CD4-positive, alpha-beta T cell treated with Interleukin-2 at 100 ng/mL for 4 hours (primary cell): Measurements from ENCODE around the gene ANKS1A.
"Not testable (repeated sequence)": the region's sequence is repeated elsewhere in the genome, so short reads cannot be mapped to it uniquely, and the experiment has no call there.

Experiments used
- DNase-seq: peaks from one replicate; pipeline ENCODE4 v3.0.0-alpha.2; 2020; ENCODE audit warnings: low spot score

The ANKS1A gene

GRCh38 chr6:34888874-34889555 is at the start of gene ANKS1A:
ANKS1A (plus strand) TSS chr6:34889255; CDS start chr6:34889403, 148 bp downstream.
- DNase-seq = peak; percentile 89

DNA sequence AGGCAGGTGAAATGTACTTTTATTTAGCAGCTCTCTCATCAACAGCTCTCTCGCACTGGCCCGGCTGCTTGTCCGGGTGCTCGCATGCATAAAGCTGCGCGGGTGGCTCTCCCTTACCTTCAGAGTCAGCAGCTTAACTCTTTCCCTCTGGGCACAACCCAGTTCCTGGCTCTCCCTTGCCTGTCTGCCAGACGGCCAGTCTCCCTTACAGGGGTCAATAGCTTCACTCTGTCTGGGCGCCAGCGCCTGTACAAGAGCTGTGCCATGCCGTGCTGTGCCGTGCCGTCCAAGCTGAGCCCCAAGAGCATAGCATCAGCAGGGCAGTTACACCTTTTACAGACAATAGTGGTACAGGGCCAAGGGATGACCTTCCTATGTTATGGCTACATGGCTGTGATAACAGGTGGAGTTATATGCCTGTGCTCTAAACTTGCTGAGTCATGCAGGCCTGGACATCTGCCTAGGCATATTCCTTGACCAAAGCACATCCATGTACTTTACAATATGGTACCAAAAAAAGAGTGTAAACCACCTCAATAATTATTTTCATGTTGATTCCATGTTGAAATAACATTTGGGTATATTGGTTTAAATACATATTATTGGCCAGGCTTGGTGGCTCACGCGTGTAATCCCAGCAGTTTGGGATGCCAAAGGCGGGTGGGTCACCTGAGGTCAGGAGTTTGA is 49.2 kb upstream of the ANKS1A start:
- DNase-seq = no peak

DNA sequence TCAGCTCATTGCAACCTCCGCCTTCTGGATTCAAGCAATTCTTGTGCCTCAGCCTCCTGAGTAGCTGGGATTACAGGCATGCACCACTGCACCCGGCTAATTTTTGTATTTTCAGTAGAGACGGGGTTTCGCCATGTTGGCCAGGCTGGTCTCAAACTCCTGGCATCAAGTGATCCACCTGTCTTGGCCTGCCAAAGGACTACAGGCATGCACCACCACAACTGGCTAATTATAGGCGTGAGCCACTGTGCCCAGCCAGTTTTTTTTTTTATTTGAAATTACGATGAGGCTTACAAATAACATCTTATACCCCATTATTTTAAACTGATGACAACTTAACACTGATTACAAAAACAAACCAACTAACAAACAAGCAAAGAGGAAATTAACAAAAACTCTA is 40.0 kb upstream of the ANKS1A start:
- DNase-seq = not testable (repeated sequence)

- no peak for DNase-seq
Observed at GRCh38 chr6:34851361-34851760, 37.7 kb upstream of the ANKS1A start.

DNA sequence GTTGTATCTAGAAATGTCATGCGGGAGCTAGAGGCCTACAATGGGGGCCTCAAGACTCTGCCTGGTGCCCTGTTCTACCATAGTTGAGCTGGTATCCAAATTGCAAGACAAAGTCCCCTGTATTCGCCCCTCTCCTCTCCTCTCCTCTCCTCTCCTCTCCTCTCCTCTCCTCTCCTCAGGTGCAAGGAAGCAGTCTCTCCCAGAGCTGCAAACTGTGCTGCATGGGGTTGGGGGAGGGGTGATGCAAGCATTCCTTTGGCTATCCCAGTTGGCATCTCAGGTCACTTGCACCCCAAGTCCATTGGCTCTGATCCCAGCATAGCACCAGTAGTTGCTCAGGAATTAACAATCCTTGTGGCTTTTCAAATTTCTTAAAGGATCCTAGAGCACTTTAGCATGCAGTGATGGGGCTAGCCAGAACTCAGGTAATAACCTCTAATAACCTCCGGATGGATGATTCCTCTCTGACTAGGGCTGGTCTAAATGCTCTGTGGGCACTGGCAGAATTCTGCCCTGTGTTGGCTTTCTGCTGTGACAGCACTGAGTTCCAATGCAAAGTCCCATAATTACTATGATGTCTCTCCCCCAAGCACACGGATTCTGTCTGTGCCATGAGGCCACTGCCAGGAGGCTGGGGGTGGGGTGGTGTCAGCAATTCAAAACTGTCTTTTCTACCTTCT is 36.5 kb upstream of the ANKS1A start:
- no peak for DNase-seq

DNA sequence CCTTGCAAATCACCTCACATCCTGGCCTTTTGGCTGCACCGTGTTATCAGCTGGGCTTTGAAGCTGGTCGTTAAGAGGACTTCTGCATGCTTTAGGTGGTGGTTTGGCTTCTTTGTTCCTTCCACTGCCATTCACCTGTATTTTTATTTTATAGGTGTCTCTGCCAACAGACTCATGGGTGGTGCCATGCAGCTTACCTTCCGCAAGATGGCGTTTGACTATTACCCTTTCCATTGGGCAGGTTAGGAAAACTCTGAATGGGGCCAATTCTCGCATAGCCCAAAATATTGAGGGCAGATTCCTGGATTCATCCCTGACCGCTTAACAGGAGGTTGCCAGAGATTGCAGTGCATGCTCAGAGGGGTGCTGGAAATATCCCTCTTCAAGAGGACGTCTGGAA is 33.6 kb upstream of the ANKS1A start:
- DNase-seq = no peak

DNA sequence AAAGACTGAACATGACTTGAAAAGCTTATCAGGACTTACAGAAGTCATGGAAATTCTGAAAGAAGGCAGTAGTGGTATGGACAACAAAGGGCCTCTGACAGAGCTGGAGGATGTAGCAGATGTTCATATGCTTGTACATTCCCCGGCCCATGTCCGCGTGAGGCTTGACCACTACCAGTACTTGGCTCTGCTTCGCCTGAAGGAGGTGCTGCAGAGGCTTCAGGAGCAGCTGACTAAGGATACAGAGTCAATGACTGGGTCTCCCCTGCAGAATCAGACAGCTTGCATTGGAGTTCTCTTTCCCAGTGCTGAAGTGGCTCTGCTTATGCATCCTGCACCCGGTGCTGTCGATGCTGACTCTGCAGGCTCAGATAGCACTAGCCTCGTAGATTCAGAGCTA is 30.4 kb upstream of the ANKS1A start:
- no peak for DNase-seq

DNA sequence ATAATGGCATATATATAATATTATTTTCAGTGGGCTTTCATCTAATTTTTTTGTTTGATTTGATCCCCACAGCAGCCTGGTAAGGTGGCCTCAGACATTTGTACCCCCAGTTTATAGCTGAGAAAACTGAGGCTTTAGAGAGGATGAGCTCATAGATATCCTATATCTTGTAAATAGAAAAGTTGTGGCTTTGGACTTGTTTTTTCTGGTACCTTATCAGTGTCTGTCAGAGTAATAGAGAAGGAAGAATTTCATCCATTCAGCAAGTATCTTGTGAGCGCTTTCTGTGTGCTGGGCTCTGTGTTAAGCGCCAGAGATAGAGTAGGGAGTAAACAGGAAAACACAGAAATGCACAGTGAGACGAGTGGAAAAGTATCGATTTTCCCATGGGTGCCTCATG is 29.1 kb upstream of the ANKS1A start:
- no peak for DNase-seq

- DNase-seq = no peak
Observed at GRCh38 chr6:34860776-34861175, 28.3 kb upstream of the ANKS1A start.

DNA sequence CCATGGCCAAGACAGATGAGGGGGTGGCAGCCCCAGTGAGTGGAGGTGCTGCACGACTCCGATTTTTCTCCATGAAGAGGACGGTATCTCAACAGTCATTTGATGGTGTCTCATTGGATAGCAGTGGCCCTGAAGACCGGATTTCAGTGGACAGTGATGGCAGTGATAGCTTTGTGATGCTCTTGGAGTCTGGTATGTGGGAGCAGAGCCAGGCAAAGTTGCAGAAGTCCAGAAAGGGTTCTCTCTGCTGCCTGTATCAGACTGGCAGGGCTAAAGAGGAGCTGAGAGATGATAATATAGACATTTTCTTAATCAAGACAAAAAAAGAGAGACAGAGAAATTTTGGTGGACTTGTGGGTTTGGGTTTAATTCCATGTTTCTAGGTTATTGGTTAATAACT is 25.0 kb upstream of the ANKS1A start:
- no peak for DNase-seq

GRCh38 chr6:34865107-34865506 is 23.9 kb upstream of the ANKS1A start:
- no peak for DNase-seq

DNA sequence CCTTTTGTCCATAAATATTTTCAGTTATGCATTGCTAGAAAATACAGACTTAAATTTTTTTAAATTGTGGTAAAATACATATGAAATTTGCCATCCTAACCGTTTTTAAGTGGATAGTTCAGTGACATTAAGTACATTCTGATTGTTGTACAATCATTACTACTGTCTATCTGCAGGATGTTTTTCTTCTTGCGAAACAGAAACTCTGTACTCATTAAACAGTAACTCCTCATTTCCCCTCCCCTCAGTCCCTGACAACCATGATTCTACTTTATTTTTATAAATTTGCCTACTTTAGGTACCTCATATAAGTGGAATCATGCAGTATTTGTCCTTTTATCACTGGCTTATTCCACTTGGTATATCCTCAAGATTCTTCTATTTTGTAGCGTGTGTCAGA is 22.5 kb upstream of the ANKS1A start:
- DNase-seq = no peak

GRCh38 chr6:34867484-34867883 is 21.6 kb upstream of the ANKS1A start:
- DNase-seq = no peak

- no peak for DNase-seq
Observed at GRCh38 chr6:34871853-34872252, 17.2 kb upstream of the ANKS1A start.

DNA sequence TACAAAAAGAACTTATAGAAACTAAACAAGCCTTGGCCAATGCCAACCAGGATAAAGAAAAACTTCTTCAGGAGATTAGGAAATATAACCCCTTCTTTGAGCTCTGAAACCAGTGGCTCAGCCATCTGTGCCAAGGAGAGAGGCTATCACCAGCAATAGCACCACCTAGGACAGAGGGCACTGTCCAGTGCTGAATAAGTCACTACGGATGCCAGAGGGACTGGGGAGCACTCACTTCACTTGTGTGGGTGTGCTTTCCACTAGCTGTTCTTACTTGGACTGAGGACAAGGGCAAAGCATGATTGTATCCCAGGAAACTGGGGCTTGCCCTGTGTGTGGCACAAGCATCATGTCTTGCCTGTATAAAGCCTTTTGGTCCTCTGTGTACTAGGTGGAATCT is 16.7 kb upstream of the ANKS1A start:
- no peak for DNase-seq

DNA sequence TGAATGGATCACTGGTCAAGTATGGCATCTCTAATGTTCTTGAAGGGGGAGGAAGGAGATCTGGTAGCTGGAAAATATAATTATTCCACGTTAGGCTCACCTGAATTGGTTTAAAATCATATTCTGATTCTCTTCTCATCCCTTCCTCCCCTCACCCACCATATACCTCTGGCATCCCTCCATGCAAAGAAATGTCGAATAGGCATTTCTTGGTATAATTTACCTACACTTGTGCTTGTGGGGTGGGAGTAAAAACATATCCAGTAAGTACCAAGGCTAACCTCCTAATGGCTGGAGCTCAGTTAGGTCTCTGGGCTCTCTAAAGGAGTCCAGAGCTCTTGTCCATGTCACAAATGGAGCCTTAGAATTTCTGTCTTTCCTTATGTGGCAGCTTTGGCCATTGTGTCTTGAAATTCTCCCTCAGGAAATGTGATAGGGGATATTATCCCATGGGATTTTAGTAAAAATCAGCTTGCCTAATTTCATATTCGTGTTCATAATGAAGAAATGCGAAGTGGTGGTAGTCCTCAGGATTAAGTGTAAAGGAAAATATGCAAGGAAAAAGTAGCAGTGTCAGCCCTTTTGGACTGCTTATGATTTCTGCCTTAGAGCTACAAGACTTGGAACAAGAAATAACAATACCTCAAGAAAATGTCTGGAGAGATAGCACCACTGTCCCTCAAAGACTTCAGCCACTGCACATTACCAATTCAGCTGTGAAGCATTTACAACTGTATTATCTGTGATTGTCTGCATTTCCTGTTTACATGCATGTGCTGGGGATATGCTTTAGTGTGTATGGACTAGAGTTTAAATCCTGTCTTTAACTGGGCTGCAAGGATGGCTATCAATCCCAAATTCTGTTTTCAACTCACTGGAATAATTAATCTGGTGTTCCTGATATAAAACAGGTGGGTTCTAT is 13.5 kb upstream of the ANKS1A start:
- DNase-seq = no peak

DNA sequence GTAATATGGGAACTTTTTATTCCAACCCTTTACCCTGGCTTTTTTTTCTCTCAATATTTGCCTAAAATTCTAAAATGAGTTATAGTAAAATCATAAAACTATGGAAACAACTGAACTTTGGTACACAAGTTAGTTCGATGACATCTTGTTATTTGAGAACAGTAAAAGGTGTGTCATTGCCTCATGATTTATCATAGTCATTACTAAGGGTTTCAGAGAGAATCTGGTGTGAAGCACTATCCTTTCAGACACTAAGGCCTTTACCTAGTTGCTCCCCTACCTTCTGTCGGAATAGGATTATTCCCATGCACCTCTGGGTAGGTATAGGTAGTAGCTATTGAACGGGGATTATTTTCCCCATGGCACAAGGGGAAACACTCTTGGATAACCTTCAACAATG is 12.6 kb upstream of the ANKS1A start:
- DNase-seq = no peak

DNA sequence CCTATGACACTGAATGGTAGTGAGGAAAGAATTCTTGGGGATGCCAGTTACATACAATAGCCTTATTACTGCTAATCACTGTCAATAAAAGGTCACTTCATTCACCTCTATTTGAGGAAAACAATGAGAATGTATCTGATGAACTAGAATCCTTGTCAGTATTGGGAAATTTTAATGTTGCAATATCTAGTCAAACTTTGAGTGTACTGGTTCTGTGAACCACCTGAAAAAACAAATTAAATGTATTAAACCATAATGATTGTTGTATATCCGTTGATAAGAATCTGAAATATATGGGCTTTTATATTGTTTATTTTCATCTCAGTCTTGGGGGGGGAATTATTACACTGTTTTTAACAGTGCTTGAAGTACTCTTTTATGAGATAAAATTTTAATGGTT is 11.8 kb upstream of the ANKS1A start:
- DNase-seq = no peak

GRCh38 chr6:34877869-34878485 is 11.1 kb upstream of the ANKS1A start:
- DNase-seq = no peak

DNA sequence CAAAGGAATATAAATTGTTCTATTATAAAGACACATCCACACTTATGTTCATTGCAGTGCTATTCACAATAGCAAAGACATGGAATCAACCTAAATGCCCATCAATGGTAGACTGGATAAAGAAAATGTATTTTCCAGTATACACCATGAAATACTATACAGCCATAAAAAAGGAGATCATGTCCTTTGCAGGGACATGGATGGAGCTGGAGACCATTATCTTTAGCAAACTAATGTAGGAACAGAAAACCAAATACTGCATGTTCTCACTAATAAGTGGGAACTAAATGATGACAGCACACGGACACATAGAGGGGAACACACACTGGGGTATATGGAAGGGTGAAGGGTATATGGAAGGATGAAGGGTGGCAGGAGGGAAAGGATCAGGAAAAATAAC is 5.0 kb upstream of the ANKS1A start:
- not testable (repeated sequence) for DNase-seq

DNA sequence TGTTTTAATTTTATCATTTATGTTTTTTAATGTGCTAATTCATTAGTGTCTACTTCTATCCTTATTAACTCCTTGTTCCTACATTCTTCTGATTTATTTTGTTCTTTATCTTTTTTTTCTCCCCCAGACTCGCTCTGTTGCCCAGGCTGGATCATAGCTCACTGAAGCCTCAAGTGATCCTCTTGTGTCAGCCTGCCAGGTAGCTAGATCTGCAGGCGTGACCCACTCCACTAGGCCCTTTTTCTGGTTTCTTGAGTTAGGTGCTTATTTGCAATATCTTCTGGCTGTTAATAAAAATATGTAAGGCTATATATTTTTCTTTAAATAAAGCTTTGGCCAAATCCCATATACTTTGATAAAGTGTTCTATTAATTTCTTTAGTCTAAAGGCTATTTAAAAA is 4.1 kb upstream of the ANKS1A start:
- no peak for DNase-seq

GRCh38 chr6:34885837-34886236 is 3.2 kb upstream of the ANKS1A start:
- DNase-seq = not testable (repeated sequence)
